ELR (cell line): ENCODE measurements around the gene FCRL5.

Experiments
- DNase-seq: peaks from one replicate; pipeline ENCODE4 v3.0.0-alpha.2; 2015; ENCODE audit warnings: low read depth

Gene FCRL5

DNA sequence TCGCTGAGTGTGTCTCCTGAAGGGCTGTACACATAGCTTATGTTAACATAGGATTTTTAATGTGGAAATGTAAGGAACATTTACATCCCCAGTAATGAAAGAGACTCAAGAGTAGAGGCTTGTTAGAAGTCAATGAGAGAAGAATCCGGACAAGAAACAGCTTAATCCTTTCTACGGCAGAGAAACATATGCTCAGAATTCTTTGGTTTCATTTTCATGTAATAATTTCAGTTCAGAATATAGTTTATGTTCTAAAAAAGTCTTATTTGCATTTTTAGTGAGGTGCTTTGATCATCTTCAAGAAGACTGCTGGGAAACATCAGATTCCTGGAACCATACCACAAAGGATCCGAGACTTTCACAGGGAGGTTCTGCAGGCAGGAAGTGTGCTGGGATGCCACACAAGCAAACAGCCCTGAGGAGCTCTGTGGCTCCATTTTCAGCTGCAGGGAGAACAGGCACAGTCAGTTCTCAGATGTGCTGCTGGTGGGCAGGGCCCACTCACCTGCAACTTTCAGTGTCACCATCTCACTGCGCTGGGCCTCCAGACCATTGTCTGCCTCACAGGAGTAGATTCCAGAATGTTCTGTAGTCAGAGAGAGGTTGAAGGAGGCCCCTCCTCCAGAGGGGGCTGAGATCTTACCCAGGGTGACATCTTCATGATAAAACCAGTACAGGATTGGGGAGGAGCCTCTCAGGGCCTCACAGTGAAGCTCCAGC lies 28.4 kb downstream of the FCRL5 start:
- DNase-seq, result no peak

- DNase-seq, result no peak
Measured at GRCh38 chr1:157521056-157521455, 31.3 kb downstream of the FCRL5 start.

- DNase-seq, result no peak
Measured at GRCh38 chr1:157520386-157520935, 31.9 kb downstream of the FCRL5 start.

GRCh38 chr1:157519451-157519850 lies 32.9 kb downstream of the FCRL5 start:
- no peak for DNase-seq

DNA sequence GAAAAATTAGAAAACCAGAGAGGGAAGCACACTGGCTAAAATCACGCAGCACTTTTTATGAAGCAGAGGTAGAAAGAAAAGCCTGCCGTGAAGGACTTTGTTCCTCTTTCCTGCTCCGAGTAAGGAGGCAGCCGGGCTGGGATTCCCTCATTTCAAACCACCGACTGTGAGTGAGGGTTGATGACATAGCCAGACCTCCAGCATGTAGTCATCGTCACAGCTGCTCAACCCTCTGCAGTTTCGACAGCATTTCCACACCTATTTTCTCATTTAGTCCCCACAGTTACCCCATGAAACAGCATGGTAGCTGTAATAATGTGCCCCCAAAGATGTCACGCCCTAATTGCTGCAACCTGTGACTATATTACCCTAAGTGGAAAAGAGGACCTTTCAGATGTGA lies 35.3 kb downstream of the FCRL5 start:
- DNase-seq, result no peak

- no peak for DNase-seq
Measured at GRCh38 chr1:157515709-157516108, 36.6 kb downstream of the FCRL5 start.

DNA sequence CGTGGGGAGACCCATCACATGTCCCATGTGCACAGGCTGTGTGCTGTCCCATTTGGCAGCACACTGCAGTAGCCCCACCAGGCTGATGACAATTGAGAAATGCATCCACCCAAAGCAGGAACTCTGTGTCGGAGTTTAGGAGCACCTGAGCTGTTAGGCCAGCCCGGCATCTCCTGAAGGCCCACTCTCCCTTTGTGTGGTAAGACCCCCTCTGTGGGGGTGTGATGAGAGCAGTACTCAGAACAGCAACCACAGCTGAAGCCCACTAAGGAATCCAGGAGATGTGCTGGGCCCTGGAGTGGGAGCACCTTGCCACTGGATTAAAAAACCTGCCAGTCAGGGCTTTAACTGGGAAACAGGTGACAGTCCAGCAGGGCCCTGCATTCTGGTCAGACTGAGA lies 37.2 kb downstream of the FCRL5 start:
- no peak for DNase-seq

GRCh38 chr1:157512036-157512969 lies 40.0 kb downstream of the FCRL5 start:
- DNase-seq, result no peak

GRCh38 chr1:157509546-157510232 lies 42.6 kb downstream of the FCRL5 start:
- DNase-seq, result no peak

DNA sequence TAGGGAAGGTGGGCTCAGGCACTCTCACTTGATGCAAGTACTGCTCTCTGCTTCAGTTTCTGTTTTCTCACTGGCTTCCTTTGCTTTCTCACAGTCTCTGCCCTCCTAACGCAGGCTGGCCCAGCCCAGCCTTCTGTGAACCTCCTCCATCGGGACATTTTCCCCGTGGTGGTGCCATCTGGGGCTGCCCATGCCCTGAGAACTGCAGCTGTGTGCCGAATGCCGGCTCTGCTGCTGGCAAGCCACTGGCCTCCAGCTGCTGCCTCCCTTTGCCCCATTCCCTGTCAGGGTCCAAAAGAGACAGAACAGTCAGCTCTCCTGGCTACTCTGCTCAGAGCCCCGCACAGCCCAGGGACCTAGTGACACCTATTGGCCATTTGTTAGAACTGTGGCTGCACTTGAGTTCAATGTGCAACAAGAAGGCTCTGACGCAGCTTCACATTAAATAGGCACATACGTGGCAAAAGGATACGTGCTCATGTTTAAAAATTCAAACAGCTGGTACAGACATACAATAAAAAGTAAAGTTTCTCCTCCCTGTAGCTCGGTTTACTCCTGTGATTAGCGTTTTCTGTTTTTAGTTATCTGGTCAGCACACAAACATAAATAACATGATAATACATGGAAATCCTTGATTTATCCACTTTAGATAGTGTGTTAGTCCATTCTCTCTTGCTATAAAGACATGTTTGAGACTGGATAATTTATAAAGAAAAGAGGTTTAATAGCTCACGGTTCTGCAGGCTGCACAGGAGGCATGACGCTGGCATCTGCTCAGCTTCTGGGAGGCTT lies 46.6 kb downstream of the FCRL5 start:
- DNase-seq, result peak; percentile 74

DNA sequence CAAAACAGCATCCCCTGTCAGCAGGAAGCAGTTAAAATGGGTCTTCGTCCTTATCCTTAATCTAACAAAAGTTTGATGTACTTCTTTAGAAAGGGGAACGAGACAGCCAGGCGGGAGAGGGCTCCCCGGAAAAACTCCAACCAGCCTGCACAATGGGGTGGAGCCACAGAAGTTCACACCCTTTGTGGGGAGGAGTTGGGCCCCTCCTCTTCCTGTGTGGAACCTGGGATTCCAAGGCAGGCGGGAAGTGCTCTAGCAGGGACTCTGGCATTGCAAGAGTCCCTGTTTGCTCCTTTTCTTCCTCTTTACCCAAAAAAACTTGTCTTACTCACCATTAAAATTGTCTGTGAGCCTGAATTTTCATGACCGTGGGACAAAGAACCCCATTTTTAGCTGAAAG lies 47.7 kb downstream of the FCRL5 start:
- DNase-seq, result no peak

DNA sequence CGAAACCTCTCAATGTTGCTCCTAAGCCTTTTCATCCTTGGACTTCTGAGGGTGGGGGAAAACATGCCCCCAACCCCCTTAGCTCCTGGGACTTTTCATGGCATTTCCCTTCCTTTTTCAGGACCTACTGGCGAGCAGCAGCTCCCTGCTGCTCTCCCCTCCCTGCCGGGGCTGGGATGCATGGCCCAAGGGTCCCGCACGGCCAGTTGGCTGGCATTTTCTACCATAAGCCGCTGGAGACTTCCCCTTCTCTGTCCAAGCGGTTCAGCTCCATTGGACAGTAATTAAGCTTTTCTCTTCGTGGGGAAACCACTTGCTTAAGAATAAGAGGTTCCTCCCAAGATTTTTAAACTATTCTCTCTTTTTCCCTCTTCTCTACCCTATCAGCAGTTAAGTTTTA lies 52.8 kb downstream of the FCRL5 start:
- no peak for DNase-seq

DNA sequence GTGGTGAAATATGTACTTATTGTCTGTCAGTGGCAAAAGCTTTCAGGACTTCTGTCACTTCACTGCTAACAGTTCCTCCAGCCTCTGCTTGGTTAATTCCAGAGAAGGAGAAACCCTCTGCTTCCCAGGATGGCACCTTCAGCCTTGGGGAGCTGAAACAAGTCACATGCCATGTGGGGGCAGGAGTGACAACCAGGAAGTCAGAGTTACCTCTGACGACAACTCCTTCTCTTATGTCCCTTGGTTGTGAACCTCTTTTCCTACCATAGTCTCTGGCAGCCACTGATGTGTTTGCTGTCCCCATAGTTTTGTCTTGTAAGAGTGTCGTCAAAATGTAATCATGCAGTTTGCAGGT lies 53.6 kb downstream of the FCRL5 start:
- DNase-seq, result no peak

GRCh38 chr1:157497987-157498735 lies 54.2 kb downstream of the FCRL5 start:
- DNase-seq, result no peak

- DNase-seq, result no peak
Measured at GRCh38 chr1:157497284-157497683, 55.0 kb downstream of the FCRL5 start.

DNA sequence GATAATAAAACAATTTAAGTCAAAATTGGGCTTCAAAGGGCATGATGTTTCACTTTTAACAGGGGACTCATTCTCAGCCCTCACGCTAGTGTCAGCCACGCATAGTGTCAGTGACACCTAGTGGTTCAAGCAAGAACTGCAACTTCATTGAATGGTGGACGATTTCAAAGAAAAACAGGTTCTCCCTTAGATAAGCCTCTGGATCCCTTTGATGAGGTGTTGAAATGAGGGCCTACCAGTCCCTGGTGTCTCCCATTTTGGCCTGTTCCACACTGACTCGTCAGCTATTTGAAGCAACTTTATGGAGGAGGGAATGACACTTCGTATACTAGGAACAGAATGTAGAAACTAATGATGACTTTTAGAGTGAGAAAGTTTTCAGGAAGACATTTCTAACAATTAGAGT lies 56.2 kb downstream of the FCRL5 start:
- peak; percentile 57 for DNase-seq

DNA sequence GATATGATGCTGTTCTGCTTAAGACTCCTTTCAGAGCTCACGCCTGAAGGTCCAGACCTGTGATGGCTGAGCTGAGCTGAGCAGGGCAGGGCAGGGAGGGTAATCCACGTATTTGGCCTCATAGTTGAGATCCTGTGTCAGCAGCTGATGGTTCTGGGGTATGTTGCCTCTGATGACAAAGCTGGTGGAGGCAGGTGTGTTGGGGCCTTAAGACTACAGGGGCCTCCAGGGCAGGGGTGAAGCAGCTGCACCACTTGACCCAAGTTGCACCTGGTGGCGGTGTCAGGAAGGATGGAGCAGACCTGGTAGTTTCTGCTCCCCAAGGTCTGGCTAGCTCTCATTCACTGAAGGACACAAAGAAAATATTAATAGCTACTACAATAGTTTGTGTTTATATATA lies 57.0 kb downstream of the FCRL5 start:
- no peak for DNase-seq

DNA sequence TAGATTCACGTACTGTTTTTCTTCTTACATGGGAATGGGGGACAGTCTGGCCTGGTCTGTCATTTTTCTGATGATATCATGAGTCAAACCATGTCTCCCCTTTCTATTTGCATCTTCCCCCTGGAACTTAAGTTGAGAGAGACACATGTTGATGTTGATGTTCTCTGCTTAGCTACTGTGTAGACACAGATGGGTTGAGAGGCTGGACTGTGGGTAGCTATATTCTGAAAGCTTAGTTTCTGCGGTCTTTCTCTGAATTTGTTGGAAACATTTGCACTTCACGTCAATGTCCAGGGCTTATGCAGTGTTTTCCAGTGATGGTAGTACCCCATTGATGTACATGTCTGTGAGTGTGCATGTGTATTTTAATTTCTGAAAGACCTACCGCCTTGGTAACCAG lies 58.2 kb downstream of the FCRL5 start:
- no peak for DNase-seq

- DNase-seq, result peak; percentile 77
Measured at GRCh38 chr1:157490467-157491165, 61.7 kb downstream of the FCRL5 start.

- no peak for DNase-seq
Measured at GRCh38 chr1:157488156-157488555, 64.2 kb downstream of the FCRL5 start.
